ENCODE data around the gene MAPK1IP1L. TPM values are rescaled to one million over a fixed set of nuclear protein-coding genes. Genes with fewer than 3 reads are reported as not detected.

Gene MAPK1IP1L
- 29.2 and 32.9 TPM in 2 replicates for total RNA-seq (2014; rRNA removed; shearing (Covaris generic))

GRCh38 chr14:55051423-55052268, at the start of gene MAPK1IP1L:
Gene MAPK1IP1L, plus strand, starts transcription at chr14:55051647. Its CDS starts 10,037 bp downstream, at chr14:55061684.

GRCh38 chr14:55026793-55027561, 24.5 kb upstream of the MAPK1IP1L start, which contains the start of the genes SOCS4 and WDHD1:
Gene SOCS4, plus strand, starts transcription at chr14:55027236. Its CDS starts 15,806 bp downstream, at chr14:55043042.
Gene WDHD1, minus strand, starts transcription at chr14:55027099. Its CDS starts 312 bp downstream, at chr14:55026787.

Other genes with a start within 250 kb of the MAPK1IP1L start
- 3.0 and 3.4 TPM in 2 replicates for gene GCH1, start 148.8 kb upstream of the MAPK1IP1L start, total RNA-seq (2014; rRNA removed; shearing (Covaris generic))
- 8.0 and 9.5 TPM in 2 replicates for gene WDHD1, start 24.5 kb upstream of the MAPK1IP1L start, total RNA-seq (2014; rRNA removed; shearing (Covaris generic))
- gene SOCS4, start 24.4 kb upstream of the MAPK1IP1L start, total RNA-seq (2014; rRNA removed; shearing (Covaris generic)): 7.5 TPM in 2 replicates
- 68.3 and 69.3 TPM in 2 replicates for gene LGALS3, start 77.6 kb downstream of the MAPK1IP1L start, total RNA-seq (2014; rRNA removed; shearing (Covaris generic))
- gene DLGAP5, start 139.9 kb downstream of the MAPK1IP1L start, total RNA-seq (2014; rRNA removed; shearing (Covaris generic)): 22.5 and 27.4 TPM in 2 replicates
- 9.4 and 10.0 TPM in 2 replicates for gene FBXO34, start 219.8 kb downstream of the MAPK1IP1L start, total RNA-seq (2014; rRNA removed; shearing (Covaris generic))